GM13977 (cell line): ENCODE measurements around the gene MISP3.
"Not testable (repeated sequence)": the region's sequence is repeated elsewhere in the genome, so short reads cannot be mapped to it uniquely, and the experiment has no call there.

ENCODE experiments used
- DNase-seq: peaks from one replicate; pipeline ENCODE4 v3.0.0; 2012; ENCODE audit warnings: low spot score
- CTCF ChIP-seq: IDR thresholded peaks from 2 replicates; pipeline ENCODE4 v1.5.1; 2012; ENCODE audit warnings: mild to moderate bottlenecking, control low read depth; ENCODE audit not compliant: insufficient read depth; ENCODE audit errors: extremely low read depth, missing control alignments
- in situ Hi-C: fragments of 300-500 bp; cut with MboI; formaldehyde crosslinking; loops from one replicate; pipeline ENCODE4 v1.12.0; 2022; ENCODE audit warnings: low sequenced_read_pairs, low pct_unique_long_range_greater_than_20kb, mixed read lengths, inconsistent platforms; ENCODE audit not compliant: unreplicated experiment

The MISP3 gene

DNA sequence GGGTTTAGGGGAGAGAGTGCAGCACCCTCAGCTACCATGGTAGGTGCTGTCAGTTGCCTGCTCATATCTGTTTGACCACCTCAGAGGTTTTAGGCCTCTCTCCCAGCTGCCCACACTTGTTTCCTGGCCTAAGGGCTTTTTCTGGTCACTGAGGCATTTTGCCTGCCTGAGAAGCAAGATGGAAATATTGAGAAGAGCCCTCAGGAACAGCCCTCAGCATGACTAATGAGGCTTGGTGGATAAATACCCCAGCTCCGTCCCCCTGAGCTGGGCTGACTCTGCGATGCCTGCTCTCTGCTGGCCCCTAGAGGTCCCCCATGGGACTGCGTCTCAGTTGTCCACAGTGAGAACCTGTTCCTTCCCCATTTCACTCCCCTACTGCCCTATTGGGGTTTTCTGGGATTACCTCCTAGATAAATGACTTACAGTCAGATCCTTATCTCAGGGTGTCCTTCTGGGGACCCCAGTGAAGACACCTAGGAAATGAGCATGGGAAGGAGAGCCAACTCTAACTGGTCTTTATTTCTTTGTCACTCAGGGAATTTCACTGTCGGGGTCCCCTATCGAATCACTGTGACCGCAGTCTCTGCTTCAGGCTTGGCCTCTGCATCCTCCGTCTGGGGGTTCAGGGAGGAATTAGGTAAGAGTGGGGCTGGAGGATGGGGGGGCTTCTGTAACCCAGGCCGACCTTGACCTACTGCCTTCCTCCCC lies 24.0 kb upstream of the MISP3 start:
- peak; percentile 87 for TF ChIP-seq CTCF
- in situ Hi-C loops, result loop anchor here (5.0 kb wide), 1 partner anchor 166 kb away; no protein-coding TSS in a partner anchor
- DNase-seq, result peak; percentile 75

DNA sequence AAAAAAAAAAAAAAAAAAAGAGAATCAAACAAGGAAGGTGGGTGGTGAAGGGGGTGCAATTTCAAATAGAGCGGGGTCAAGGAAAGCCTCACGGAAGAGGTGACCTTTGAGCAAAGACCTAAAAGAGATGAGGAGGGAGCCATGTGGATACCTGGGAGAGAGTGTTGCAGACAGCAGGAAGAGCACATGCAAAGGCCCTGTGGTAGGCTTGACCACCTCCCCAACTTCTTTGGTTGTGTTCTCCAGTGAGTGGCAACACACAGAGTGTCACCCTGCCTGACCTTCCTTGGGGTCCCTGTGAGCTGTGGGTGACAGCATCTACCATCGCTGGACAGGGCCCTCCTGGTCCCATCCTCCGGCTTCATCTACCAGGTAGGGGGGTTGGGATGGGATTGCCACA lies 22.1 kb upstream of the MISP3 start:
- no peak for TF ChIP-seq CTCF
- no peak for DNase-seq
- in situ Hi-C loops, result loop anchor here (25.0 kb wide), 1 partner anchor 463 kb away; no protein-coding TSS in a partner anchor

DNA sequence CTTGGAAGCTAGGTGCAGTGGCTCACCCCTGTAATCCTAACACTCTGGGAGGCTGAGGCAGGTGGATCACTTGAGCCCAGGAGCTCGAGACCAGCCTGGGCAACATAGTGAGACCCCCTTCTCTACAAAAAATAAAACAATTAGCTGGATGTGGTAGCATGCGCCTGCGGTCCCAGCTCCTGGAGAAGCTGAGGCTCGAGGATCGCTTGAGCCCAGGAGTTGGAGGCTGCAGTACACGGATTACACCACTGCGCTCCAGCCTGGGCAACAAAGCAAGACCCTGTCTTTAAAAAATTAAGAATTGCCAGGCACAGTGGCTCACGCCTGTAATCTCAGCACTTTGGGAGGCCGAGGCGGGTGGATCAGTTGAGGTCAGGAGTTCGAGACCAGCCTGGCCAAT lies 21.6 kb upstream of the MISP3 start:
- in situ Hi-C loops, result loop anchor here (25.0 kb wide), 1 partner anchor 464 kb away; no protein-coding TSS in a partner anchor
- DNase-seq, result not testable (repeated sequence)

DNA sequence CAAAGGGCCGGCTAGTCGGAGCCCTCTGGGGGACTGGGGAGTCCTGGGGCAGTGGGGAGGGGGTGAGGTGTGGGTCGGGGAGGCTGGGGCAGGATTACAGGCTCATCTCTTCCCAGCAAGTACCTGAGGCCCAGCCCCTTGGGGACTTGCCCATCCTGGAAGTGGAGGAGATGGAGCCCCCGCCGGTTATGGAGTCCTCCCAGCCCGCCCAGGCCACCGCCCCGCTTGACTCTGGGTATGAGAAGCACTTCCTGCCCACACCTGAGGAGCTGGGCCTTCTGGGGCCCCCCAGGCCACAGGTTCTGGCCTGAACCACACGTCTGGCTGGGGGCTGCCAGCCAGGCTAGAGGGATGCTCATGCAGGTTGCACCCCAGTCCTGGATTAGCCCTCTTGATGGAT lies 20.6 kb upstream of the MISP3 start:
- DNase-seq, result no peak
- no peak for TF ChIP-seq CTCF
- in situ Hi-C loops, result loop anchor here (25.0 kb wide), 1 partner anchor 465 kb away; no protein-coding TSS in a partner anchor

DNA sequence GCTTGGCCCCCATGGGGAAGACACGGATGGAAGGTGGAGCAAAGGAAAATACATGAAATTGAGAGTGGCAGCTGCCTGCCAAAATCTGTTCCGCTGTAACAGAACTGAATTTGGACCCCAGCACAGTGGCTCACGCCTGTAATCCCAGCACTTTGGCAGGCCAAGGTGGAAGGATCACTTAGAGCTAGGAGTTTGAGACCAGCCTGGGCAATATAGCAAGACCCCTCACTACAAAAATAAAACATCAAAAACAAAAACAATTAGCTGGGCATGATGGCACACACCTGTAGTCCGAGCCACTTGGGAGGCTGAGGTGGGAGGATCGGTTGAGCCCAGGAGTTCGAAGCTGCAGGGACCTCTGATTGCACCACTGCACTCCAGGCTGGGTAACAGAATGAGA lies 20.1 kb upstream of the MISP3 start:
- TF ChIP-seq CTCF, result no peak
- in situ Hi-C loops, result loop anchor here (25.0 kb wide), 1 partner anchor 465 kb away; no protein-coding TSS in a partner anchor
- DNase-seq, result no peak

GRCh38 chr19:14053032-14053431 lies 19.6 kb upstream of the MISP3 start:
- in situ Hi-C loops, result loop anchor here (25.0 kb wide), 1 partner anchor 466 kb away; no protein-coding TSS in a partner anchor
- DNase-seq, result no peak
- no peak for TF ChIP-seq CTCF

GRCh38 chr19:14053500-14053899 lies 19.1 kb upstream of the MISP3 start:
- in situ Hi-C loops, result loop anchor here (25.0 kb wide), 1 partner anchor 466 kb away; no protein-coding TSS in a partner anchor
- DNase-seq, result no peak
- no peak for TF ChIP-seq CTCF
